NK-92 (cell line): ENCODE measurements around the gene ASB5.
"Not testable (repeated sequence)": the region's sequence is repeated elsewhere in the genome, so short reads cannot be mapped to it uniquely, and the experiment has no call there.

Source experiments
- DNase-seq: peaks from one replicate; lab custom pipeline; 2025; ENCODE audit not compliant: unreplicated experiment; lab: John Stamatoyannopoulos, UW

The ASB5 gene, protein sequence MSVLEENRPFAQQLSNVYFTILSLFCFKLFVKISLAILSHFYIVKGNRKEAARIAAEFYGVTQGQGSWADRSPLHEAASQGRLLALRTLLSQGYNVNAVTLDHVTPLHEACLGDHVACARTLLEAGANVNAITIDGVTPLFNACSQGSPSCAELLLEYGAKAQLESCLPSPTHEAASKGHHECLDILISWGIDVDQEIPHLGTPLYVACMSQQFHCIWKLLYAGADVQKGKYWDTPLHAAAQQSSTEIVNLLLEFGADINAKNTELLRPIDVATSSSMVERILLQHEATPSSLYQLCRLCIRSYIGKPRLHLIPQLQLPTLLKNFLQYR

DNA sequence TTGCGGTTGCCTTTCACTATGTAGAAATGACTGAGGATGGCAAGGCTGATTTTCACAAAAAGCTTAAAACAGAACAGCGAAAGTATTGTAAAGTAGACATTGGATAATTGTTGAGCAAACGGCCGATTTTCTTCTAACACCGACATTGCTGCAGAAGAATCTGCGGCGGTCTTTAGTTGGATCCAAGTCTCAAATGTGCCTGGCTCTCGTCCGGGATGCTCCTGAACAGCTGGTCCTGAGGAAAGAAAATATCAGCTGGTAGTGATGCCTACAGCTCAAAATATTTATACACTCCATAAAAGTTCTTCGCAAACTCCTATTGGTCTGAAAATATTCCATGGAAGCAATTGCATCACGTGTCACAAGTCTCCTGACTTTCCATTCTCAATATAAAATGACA is at the start of gene ASB5:
Gene ASB5 (minus strand): TSS at position 260 of the 400 bp plus-strand sequence. CDS start 114 bp downstream, at position 146.
- no peak for DNase-seq

DNA sequence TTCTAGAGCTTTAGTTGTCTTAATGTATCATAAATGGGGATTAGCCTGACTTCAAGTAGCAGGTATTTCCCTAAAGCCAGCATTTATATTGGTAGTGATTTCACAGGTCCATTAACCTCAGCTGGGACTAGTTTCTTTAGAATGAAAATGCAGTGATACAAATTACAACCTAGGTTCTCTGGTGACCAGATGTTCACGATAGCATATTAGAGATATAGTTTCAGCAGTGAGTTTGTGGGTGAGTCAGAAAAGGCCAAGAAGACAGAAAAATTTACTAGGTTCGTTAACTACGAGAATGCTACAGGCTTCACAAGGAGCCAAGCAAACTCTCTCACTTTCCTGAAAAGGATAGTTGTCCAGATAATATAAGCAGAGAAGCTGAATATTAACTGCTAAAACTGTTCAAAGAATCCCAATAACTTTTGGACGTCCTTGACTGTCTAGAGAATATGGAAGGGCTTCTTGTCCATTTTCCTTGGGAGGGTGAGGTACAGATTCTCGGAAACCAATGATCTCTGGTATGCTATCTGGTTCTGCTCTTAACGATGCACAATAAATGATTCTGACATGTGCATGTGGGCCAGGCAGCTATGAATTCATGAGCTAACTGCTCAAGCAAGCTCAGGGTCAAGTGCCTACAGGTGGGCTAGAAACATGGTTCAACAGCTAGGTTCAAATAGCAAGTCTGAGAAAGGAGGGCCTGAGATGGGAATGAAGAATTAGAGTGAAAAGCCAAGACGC is 44.7 kb upstream of the ASB5 start:
- DNase-seq: no peak

DNA sequence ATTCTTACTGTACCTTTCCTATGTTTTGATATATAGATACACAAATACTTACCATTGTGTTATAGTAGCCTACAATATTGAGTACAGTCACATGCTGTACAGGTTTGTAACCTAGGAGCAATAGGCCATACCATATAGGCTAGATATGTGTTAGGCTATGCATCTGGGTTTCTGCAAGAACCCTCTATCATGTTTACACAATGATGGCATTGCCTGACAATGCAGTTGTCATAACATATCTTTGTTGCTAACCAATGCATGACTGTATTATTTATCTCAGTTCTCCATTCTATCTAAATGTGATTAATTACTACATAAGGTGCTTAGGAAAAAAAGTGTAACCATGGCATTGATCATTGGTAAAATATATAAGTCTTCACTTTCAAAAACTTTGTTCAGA is 40.8 kb upstream of the ASB5 start:
- no peak for DNase-seq

DNA sequence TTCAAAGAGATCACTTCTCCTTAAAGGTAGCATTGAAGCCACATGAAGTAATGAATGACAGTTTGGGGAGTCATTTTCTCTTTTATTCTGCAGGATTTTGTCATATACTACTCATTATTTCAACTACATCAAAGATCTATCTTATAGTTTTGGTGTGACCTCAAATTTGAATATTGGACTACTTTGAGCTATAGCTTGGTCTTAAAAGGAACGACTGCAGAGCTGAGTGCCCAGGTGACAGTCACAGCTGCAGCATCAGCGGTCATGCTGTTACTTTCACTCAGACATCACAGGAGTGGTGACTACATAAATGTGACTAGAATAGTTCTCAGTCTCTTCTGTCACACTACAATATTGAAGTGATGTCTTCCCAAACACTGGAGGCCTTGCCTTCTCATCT is 40.0 kb upstream of the ASB5 start:
- DNase-seq: no peak

DNA sequence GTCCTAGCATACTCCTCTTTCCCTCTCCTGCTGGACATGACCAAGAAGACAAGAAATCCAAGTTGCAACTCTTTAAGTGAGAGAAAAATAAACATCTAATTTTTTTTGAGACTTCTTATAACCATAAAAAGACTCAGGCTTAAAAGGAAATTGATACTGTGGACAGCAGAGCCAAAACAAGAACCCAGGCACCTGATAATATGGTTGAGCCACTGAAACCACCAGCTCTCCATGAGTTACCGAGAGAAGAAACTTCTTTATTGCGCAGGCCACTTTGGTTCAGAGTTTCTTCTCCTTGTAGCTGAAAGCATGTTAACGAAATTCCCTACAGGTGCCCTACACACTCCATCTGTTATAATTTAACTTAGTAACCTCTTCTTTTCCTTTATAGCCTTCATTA is 39.4 kb upstream of the ASB5 start:
- DNase-seq: no peak

DNA sequence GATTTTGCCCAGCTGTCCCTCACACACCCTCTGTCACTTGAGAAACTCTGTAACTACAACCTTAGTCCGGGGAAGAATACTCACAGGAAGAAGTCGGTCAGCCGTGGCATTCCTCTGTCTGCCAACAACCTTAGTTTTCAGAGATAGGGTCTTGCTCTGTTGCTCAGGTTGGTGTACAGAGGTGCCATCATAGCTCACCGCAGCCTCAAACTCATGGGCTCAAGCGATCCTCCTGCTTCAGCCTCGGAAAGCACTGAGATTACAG is 38.6 kb upstream of the ASB5 start:
- DNase-seq: no peak

DNA sequence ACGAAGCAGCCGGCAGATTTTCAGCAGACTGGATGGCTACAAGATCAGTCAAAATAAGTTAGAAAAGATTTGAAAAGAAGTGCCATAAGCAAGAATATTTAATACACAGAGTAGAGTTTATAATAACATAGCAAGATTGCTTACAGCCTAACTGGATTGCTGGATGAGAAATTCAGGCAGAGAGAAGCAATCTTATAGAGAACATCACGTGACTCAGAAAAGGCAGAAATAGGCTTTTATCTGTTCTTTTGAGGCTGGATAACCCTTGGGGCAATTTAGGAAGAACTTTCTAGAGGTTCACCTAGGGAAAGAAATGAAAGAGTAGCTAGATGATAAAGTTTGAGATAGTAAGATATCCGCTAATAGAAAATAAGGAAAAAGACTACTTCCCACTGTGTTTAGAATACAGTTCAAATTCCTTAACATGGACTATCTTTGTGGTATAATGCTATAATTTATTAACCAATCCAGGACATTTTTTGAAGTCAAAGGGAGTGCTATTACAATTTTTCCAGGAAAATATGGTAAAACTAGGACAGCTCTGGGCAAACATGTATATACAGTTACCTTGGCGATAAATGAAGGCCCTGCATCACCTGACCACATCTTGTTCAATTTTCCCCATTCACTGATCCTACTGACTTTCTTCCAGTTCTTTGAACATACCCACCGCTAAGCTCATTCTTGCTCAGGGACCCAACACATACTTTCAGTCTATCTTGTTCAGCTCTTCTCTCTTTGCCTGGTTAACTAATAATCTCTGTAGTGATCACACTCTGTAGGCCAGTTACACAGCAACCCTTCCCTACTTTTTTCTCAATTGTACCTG is 38.0 kb upstream of the ASB5 start:
- no peak for DNase-seq

DNA sequence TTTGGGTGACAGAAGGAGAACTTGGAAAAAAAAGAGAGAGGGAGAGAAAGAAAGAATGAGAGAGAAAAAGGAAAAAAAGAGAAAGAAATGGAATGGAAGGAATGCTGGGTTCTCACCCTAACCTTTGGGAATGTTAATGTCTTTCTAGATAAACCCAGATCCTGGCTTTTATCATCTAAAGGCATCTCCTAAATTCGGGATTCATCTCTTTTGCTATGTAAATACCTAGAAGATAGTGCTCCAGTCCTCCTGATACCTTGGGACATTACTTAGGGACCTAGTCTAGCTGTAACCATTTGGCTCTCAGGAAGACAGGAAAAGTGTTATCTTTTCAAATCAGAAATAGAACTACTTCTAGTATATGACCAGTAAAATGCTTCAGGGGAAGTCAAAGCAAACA is 34.9 kb upstream of the ASB5 start:
- DNase-seq: no peak

DNA sequence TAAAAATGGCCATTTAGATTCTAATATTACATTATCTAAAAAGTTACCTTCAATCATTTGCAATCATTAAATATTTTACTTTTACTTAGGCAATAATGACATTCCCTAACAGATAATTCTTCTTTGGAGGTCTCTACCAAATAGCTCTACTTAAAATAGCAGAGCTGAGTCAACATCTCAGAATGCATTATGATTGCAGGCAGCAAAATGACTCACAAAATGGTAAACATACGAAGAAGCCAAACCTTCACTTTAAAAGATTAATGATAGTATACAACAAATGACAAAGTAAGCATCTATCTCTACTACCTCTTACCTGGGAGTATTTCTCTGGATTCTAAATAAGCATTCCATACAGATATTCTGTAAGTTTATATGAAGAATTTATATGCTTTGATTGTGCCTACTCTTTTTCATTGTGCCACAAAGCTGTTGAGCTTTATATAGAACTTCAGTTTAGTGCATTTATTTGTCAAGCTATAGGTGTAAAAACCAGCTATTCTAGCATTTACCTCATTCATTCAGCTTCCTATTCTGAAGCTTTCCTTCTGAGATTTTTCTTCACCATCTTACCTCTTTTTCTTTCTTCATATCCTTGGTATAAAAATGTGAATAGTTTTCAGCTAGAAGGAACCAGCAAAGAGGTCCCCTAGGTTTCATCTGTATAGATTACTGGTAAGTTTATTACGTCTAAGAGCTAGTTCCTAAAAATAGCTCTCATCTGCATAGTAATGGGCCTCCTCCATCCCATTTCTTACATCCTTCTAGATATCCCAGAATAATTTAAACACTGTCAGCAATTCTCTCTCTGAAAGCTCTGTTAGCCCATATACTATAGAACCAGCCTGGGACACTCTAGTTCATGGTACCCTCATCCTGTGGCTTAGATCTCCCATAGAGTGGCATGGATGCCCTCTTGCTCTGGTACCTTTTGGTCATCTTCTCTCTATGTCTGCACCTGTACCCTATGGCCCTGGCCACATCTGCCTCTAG is 33.6 kb upstream of the ASB5 start:
- no peak for DNase-seq

DNA sequence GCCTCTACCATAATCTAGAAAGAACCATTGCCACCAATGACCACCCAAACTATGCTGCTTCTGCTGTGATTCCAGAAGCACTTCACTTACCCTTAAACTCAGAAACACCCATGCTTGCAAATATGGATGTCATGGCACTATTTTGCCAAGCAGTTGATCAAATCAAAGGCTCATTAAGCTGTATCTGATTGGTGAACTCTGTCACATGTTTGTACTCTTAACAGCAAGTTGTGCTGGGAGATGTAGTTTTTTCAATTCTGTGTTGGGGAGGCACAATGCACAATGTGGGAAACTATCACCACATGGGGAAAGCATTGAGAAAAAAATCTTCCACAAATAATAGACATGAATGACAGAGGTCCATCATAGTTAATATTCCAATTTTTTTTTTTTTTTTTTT is 31.5 kb upstream of the ASB5 start:
- no peak for DNase-seq

DNA sequence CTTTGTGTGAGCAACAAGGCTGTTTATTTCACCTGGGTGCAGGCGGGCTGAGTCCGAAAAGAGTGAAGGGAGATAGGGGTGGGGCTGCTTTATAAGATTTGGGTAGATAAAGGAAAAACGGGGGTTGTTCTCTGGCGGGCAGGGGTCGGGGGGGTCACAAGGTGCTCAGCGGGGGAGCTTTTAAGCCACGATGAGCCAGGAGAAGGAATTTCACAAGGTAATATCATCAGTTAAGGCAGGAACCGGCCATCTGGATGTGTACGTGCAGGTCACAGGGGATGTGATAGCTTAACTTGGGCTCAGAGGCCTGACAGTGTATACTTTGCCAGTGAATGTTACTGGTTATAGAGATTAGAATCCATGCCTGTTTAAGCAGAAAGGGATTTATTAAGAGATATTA is 31.0 kb upstream of the ASB5 start:
- DNase-seq: no peak

DNA sequence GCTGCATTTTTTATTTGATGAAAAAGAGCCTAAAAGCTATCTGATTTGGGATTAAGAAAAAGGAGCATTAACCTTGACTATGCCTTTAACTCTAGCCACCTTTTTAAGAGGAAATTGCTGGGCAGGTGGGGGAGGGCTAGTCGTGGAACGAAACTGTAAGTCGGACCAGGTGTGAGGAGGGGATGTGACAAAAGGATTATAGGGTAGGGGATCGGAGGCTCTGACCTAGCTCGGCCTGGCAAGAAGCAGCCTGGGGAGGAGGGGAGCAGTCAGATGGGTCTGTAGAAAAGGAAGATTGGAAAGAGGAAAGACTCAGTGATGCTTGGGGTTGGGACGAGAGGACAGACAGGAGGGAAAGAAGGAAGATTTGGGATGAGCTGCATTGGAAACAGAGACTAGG is 29.6 kb upstream of the ASB5 start:
- no peak for DNase-seq

DNA sequence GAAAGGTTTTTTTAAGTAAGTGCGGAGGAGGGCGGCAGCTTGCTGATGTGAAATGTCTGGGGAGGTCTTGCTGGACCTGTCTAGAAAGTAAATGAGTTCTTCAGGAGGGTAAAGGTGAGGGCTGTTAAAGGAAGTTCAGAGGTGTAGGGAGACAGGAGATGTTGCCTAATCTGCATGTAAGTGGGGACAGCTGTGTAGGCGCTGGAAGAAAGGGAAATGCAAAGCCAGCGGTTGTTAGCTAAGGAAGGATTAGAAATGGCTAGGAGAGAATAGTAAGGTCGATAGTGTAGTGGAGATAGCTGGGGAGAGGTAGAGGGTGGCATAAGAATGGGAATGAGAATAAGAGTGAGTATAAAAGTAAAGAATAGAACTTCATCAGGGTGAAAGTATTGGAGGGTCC is 26.9 kb upstream of the ASB5 start:
- DNase-seq: not testable (repeated sequence)

DNA sequence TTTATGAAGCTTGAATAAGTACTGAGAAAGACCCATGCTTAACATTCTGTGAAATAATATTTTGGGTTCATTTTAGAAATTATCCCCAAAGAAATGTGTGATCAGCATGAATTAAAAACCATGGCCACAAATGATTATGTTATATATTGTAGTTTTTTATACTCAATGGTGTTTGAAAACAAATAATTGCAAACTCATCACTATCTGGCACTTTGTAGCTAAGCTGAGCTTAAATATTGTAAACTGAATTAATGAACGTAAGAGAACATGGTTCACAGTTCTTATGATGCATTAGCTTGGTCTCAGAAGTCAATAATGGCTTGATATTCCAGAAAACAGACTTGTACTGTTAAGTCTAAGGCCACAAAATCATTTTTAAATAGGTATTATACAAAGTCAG is 24.6 kb upstream of the ASB5 start:
- DNase-seq: no peak

DNA sequence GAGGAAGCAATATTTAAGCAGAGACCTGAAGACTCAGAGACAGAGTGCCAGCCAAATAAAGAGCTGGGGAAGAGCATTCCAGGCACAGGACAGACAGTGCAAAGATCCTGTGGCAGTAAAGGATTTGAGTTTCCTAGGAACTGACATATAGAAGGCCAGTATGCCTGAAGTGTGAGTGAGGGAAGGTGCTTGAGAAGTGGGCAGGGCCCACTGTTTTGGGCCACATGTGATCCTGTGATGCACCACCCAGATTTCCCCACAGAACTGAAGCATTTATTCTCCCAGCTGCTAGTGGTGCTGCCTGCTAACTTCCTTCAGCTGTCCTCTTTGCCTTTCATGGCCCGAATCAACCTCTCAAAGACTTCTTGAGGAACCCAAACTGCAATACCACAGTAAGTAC is 23.9 kb upstream of the ASB5 start:
- no peak for DNase-seq

DNA sequence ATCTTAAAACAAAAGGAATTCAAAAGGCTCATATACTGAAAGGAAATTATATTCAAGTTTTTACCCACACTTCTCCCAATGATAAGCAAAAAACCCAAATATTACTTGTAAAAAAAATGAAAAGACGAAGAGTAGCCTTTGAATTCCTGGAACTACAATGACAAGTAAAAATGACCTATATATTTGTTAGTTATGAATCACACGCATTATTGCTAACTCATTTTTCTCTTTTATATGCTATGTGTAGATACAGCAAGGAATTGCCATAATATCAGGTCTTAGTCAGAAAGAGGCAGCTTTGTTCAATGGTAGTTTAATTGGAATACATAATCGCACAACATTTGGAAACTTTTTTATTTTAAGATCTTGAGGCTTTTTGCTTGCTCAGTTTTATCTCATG is 22.7 kb upstream of the ASB5 start:
- DNase-seq: no peak

DNA sequence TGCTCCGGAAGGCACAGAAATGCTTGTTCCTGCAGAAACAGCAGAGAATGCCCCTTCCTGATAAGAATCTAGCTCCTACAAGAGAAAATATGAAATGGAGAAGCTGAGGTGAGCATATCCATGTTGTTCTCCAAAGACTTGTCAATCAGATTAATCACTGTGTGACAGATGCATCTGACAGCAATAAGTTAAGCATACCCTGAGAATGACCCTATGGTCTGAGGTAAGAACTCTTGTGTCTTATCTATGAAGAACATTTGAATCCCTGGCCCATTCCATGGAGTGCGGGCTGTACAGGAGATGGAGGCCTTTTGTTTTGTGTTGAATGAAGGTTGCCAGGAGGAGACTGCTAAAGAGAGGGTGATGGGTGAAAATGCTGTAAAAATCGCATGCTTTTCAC is 21.5 kb upstream of the ASB5 start:
- no peak for DNase-seq

DNA sequence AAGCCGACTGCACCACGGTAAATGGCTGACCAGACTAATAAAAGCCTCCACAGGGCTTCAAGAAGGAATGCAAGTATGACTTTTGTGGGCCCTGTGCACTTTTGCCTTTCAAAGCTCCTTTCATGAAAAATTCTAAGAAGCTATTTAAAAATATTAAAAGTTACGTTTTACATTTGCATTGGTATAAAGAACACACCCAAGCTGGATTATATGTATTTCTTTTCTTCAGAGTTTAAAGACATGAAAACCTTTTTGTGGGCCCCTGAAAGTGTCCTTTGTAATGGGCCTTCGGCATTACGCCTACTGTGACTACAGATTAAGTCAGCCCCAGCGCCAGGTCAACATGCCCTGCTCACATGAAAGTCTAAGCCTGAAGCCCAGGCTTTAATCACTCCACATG is 20.5 kb upstream of the ASB5 start:
- DNase-seq: no peak

DNA sequence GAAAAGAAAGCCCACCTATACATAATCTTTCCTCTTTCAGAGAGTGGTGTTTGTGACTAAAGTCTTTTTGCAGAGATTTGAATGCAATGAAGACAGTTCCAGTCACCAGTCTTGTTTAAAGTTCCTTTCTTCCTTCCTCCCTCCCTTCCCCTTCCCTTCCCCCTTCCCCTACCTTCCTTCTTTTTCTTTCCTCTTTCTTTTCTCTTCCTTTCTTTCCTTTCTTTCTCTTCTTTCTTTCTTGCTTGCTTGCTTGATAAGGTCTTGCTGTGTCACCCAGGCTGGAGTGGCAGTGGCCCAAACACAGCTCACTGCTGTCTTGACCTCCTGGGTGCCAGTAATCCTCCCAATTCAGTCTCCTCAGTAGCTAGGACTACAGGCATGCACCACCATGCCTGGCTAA is 19.0 kb upstream of the ASB5 start:
- no peak for DNase-seq

DNA sequence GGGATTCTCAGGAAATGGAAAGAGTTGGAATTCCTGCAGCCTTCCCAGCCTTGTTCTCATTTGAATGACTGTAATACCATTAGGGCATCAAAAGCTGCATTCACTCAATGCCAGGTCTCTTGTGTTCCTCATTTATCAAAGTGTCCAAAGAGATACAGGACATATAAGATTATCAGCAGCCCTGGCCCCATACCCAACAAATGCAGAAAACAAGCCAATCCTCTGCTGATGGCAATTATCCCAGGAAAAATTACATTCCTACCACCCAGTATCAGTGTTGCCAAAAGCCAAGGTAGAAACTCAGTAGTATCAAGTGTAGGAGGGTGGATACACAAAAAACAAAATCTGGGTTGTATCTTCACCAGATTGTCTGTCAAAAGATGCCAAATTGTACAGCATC is 18.5 kb upstream of the ASB5 start:
- no peak for DNase-seq

DNA sequence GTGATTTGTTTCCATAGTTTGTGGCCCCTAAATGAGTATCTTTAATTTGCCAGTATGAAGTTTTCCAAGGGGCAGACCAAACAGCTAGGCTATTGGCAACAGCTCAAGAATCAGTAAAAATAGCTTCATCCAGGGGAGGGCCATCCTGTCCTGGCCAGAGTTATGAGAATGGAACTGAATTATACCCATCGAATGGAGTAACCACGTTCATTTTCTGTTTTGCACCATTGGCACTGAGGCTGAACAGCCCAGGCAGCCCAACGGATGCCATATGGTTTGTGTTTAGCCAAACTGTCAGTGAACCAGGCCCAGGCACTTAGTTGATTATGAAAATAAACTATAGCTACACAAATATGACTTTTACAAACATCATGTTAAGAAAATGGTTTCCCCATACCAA is 17.7 kb upstream of the ASB5 start:
- DNase-seq: no peak
